GM18951 (cell line): ENCODE data around the gene CADPS2.

Experiments
- POLR2A ChIP-seq: IDR thresholded peaks from 4 replicates; pipeline ENCODE4 v1.6.1; 2011; ENCODE audit warnings: mild to moderate bottlenecking; ENCODE audit not compliant: insufficient read length, insufficient read depth; ENCODE audit errors: extremely low read depth
- in situ Hi-C: fragments of 300-500 bp; cut with MboI; formaldehyde crosslinking; loops from one replicate; pipeline ENCODE4 v1.12.0; 2022; ENCODE audit warnings: low sequenced_read_pairs, mixed read lengths, inconsistent platforms; ENCODE audit not compliant: unreplicated experiment

CADPS2 gene

GRCh38 chr7:122549578-122549977 lies 336.7 kb downstream of the CADPS2 start:
- in situ Hi-C loops, result loop anchor here (25.0 kb wide), 2 partner anchors 337 to 462 kb away; no protein-coding TSS in a partner anchor
- no peak for TF ChIP-seq POLR2A

- no peak for TF ChIP-seq POLR2A
- in situ Hi-C loops, result loop anchor here (25.0 kb wide), 2 partner anchors 334 to 459 kb away; no protein-coding TSS in a partner anchor
Observed at GRCh38 chr7:122546496-122546895, 339.8 kb downstream of the CADPS2 start.

- no peak for TF ChIP-seq POLR2A
- in situ Hi-C loops, result loop anchor here (25.0 kb wide), 2 partner anchors 332 to 457 kb away; no protein-coding TSS in a partner anchor
Observed at GRCh38 chr7:122544463-122544862, 341.8 kb downstream of the CADPS2 start.

GRCh38 chr7:122543891-122544290 lies 342.4 kb downstream of the CADPS2 start:
- no peak for TF ChIP-seq POLR2A
- in situ Hi-C loops, result loop anchor here (25.0 kb wide), 2 partner anchors 332 to 457 kb away; no protein-coding TSS in a partner anchor

- in situ Hi-C loops, result loop anchor here (25.0 kb wide), 2 partner anchors 331 to 456 kb away; no protein-coding TSS in a partner anchor
Observed at GRCh38 chr7:122543166-122543565, 343.1 kb downstream of the CADPS2 start.

GRCh38 chr7:122535086-122535485 lies 351.2 kb downstream of the CADPS2 start:
- in situ Hi-C loops, result loop anchor here (25.0 kb wide), 2 partner anchors 323 to 448 kb away; no protein-coding TSS in a partner anchor
- TF ChIP-seq POLR2A, result no peak

More at GRCh38 chr7:122543166-122543565, 343.1 kb downstream of the CADPS2 start:
- no peak for TF ChIP-seq POLR2A

GRCh38 chr7:122532406-122533269 lies 353.6 kb downstream of the CADPS2 start:
- TF ChIP-seq POLR2A, result no peak
- in situ Hi-C loops, result loop anchor here (25.0 kb wide), 2 partner anchors 320 to 445 kb away; no protein-coding TSS in a partner anchor

GRCh38 chr7:122528879-122529481 lies 357.3 kb downstream of the CADPS2 start:
- TF ChIP-seq POLR2A, result no peak
- in situ Hi-C loops, result loop anchor here (25.0 kb wide), 2 partner anchors 317 to 442 kb away; no protein-coding TSS in a partner anchor

GRCh38 chr7:122525355-122525754 lies 360.9 kb downstream of the CADPS2 start:
- in situ Hi-C loops, result loop anchor here (25.0 kb wide), 2 partner anchors 313 to 438 kb away; no protein-coding TSS in a partner anchor
- no peak for TF ChIP-seq POLR2A

- no peak for TF ChIP-seq POLR2A
- in situ Hi-C loops, result no loop called here
Observed at GRCh38 chr7:122521767-122522166, 364.5 kb downstream of the CADPS2 start.

GRCh38 chr7:122520971-122521555 lies 365.2 kb downstream of the CADPS2 start:
- in situ Hi-C loops, result no loop called here

GRCh38 chr7:122518488-122518887 lies 367.8 kb downstream of the CADPS2 start:
- no peak for TF ChIP-seq POLR2A
- in situ Hi-C loops, result no loop called here

More at GRCh38 chr7:122520971-122521555, 365.2 kb downstream of the CADPS2 start:
- TF ChIP-seq POLR2A, result no peak

- TF ChIP-seq POLR2A, result no peak
- in situ Hi-C loops, result no loop called here
Observed at GRCh38 chr7:122517576-122517975, 368.7 kb downstream of the CADPS2 start.
